Fibroblast of the aortic adventitia (primary cell): ENCODE data around the gene SETMAR. TPM values are rescaled to one million over a fixed set of nuclear protein-coding genes. Genes with fewer than 3 reads are reported as not detected.

Experiments used
- DNase-seq: peaks from one replicate; pipeline ENCODE4 v3.0.0-alpha.2; 2010; ENCODE audit warnings: low read depth
- H3K4me3 ChIP-seq: 2 replicates; pipeline ENCODE4 v1.5.1; 2011; ENCODE audit warnings: low read depth, mild to moderate bottlenecking, control low read depth, low read length, moderate library complexity
- CTCF ChIP-seq: IDR thresholded peaks from 2 replicates; pipeline ENCODE4 v1.5.1; 2011; ENCODE audit warnings: mild to moderate bottlenecking, low read length, control low read depth, inconsistent platforms; ENCODE audit not compliant: insufficient read depth
- total RNA-seq: library from RNA; depleted of rRNA; stranded (reverse); fragments of >200 nt; gene quantifications from 2 replicates; pipeline ENCODE4 v1.2.3, GENCODE V29; 2012; ENCODE audit warnings: low replicate concordance

The SETMAR gene
- total RNA-seq, 1 donor: 12.6 TPM

DNA sequence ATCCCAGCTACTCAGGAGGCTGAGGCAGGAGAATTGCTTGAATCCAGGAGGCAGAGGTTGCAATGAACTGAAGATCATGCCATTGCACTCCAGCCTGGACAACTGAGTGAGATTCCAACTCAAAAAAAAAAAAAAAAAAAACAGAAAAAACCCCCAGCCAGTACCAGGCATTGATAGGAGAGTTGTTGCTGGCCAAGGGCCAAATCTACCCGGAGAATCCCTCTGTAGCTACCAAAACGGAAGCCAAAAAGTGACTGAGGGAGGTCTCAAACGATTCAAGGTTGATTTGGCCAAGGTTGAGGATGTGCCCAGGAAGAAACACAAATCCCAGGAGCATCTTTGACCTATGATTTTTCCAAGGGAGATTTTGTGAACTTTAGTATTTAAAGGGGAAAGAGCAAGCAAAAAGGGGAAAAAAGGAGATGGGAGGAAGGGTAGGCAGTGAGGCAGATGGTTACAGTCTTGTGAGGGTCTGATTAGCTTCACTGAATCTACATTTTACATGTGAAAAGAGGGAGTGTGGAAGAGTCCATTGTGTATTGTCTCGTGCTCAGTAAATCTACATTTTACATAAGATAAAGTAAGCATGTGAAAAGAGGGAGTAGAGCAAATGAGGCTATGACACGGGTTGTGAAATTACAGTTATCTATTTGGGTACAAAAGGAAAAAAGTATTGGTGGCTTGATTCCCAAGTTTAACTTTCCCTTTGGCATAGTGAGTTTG lies 32.8 kb downstream of the SETMAR start:
- no peak for DNase-seq
- H3K4me3 ChIP-seq: no peak overlapping the region
- TF ChIP-seq CTCF: no peak

DNA sequence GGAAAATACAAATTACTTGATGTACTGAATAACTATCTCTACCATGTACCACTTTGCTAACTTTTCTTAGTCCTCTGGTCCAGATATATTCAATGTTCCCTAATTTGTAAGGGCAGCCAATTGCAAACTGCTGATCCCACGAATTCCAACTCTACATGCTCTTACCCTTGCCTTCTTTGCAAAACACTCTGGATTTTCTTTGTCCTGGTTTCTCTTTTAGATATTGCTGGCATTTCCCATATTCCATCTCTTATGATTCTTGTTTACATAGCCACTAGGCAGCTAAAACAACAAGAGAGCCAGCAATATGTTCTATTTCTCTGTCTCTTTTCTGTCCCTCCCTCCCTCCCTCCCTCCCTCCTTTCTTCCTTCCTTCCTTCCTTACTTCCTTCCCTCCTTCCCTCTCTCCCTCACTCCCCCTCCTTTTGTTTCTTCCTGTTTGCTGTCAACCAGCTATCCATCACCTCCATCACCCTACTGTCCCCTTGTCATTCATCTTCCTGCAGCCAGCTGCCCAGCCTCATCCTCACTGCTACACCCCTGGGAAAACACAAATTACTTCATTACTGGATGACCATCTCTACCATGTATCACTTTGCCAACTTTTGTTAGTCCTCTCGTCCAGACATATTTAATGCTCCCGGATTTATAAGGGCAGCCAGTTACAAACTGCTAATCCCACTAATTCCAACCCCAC lies 33.8 kb downstream of the SETMAR start:
- H3K4me3 ChIP-seq: no peak overlapping the region
- TF ChIP-seq CTCF: no peak
- DNase-seq: no peak

- H3K4me3 ChIP-seq: no peak overlapping the region
- no peak for TF ChIP-seq CTCF
- no peak for DNase-seq
These were observed 35.6 kb downstream of the SETMAR start for GRCh38 chr3:4338751-4339150.

DNA sequence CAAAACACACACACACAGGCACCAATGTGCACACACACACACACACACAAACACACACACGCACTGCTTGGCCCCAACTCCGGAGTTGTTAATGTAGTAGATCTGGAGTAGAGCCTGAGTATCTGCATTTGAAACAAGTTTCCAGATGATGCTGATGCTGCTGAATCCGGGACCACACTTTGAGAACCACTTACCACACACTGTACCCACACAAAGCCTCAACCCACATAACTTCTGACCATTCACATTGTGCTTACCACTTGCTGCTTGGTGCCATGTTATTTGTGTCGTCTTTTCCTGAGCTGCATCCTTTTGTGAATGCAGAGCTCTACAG lies 36.9 kb downstream of the SETMAR start:
- TF ChIP-seq CTCF: no peak
- DNase-seq: no peak
- H3K4me3 ChIP-seq: no peak overlapping the region

DNA sequence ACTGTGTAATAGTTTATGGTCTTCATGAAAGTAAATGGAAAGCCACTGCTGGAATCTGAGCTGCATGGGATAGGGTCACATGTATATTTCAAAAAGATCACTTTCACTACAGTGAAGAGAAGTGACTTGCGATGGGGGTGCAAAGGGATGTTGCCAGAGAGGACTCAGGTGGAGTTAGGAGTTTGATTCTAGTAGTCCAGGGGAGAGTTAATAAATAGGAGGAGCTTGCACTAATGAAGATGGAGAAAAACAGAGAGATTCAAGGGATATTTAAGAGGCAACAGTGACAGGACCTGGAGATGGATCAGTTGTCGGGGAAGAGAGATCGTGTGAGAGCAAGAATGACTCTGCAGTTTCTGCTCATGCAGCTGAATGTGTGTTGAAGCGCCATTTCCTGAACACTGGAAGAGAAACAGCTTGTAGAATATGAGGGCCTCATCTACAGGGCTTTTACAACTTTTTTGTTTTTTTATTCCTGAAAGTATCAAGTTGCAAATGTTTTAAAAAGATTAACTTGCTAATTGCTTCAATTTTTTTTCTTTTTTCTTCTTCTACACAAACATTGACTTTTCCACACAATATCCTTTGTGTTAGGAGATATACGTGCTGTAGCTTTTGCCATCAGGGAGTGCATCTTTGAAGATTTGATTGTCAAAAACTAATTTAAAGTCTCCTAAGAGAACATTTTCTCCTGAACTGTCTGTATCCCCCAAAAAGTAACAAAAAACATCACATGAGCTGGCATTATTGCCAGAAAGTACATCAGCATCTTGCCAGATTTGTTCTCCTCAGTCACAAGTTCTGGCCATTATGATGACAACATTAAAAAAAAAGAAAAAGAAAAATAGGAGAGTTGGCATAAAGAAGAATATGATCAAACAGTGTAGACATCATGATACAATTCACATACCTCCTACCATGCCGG lies 37.5 kb downstream of the SETMAR start:
- DNase-seq: peak; percentile 25
- no peak for TF ChIP-seq CTCF
- no peak overlapping the region for H3K4me3 ChIP-seq

DNA sequence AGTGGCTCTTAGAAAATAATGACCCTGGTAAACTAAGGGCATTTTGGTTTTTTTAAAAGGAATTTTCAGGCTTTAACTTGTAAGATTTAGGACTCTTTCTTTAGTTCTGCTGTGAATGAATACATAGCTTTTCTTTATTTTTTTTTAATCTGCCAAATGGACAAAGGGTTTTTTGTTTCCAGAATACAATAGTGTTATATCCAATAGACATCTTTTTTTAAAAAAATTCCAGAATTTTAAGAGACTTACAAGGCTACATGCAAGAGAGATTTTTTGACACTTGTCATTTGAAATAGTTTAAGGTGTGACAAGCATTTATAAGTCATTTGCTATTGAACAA lies 38.1 kb downstream of the SETMAR start:
- no peak overlapping the region for H3K4me3 ChIP-seq
- no peak for DNase-seq
- no peak for TF ChIP-seq CTCF
